ENCODE measurements around the gene TCEAL4. TPM values are rescaled to one million over a fixed set of nuclear protein-coding genes. Genes with fewer than 3 reads are reported as not detected.

TCEAL4 gene
- total RNA-seq, 6 donors from 2014 or later: 68.5 to 141 (median 90.8) TPM

DNA sequence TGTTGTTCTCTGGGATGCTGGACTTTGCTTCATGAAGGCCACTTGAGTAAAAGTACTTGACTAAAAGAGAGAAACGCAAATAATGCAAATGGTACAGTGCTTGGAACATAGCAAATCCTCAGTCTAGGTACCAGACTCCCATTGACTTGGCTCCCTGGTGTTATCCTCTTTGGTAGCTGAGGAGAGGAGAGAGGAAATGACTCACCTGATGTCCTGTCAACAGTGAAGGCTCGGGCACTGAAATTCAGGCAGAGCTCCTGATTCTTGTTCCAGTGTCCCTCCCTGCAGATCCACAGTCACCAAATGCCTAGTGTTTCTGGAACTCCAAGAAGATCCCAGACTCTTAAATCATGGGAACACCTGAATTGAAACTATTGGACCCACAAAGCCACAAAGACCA, 22.5 kb upstream of the TCEAL4 start:
- ATAC-seq (ENCODE audit: low FRiP score in 2 of 2) (no peak), DNase-seq (no peak)
- Histone ChIP-seq H3K9me3 (no peaks in the 10 kb centered on the region), H3K27me3 (no peaks in the 10 kb centered on the region), H3K4me3 (no peak overlapping the region), H3K27ac (no peak overlapping the region), H3K4me1 (no peaks in the 10 kb centered on the region), H3K36me3 (no peaks in the 10 kb centered on the region)
- 64% methylated on average over 2 of the region's 2 CpGs for WGBS, 2 donors
- TF ChIP-seq EP300 (IDR thresholded peaks at IDR 0.05): no peak
- no peak for TF ChIP-seq POLR2A (IDR thresholded peaks at IDR 0.05)
- TF ChIP-seq POLR2AphosphoS5 (IDR thresholded peaks at IDR 0.05): no peak
- TF ChIP-seq, protein P1, sequence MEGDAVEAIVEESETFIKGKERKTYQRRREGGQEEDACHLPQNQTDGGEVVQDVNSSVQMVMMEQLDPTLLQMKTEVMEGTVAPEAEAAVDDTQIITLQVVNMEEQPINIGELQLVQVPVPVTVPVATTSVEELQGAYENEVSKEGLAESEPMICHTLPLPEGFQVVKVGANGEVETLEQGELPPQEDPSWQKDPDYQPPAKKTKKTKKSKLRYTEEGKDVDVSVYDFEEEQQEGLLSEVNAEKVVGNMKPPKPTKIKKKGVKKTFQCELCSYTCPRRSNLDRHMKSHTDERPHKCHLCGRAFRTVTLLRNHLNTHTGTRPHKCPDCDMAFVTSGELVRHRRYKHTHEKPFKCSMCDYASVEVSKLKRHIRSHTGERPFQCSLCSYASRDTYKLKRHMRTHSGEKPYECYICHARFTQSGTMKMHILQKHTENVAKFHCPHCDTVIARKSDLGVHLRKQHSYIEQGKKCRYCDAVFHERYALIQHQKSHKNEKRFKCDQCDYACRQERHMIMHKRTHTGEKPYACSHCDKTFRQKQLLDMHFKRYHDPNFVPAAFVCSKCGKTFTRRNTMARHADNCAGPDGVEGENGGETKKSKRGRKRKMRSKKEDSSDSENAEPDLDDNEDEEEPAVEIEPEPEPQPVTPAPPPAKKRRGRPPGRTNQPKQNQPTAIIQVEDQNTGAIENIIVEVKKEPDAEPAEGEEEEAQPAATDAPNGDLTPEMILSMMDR (IDR thresholded peaks at IDR 0.05): no peak

DNA sequence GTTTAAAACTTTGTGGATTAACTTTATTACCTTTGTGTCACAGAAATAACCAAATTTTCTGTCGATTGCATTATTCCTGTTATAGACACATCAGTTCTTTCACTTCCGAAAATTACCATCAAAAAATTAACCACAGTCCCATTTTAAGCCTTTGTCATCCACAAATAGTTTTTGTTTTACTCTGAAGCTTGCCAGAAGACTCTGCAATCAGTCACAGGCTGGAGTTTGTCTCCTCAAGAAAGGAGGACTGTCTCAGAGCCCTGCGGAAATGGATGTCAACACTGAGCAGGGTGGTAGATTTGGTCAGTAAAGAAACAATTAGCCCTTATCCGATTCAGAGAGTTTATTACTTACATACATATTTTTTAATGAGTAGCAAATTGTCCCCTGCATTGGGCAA, 20.1 kb upstream of the TCEAL4 start:
- WGBS, 2 donors: 62 to 87% methylated on average over 2 to 4 of the region's 4 CpGs
- ATAC-seq (ENCODE audit: low FRiP score in 2 of 2): no peak
- no peaks in the 10 kb centered on the region for H3K27me3 ChIP-seq
- no peak for DNase-seq
- no peaks in the 10 kb centered on the region for H3K9me3 ChIP-seq
- no peaks in the 10 kb centered on the region for H3K36me3 ChIP-seq
- no peak overlapping the region for H3K27ac ChIP-seq
- H3K4me1 ChIP-seq: no peaks in the 10 kb centered on the region
- TF ChIP-seq POLR2AphosphoS5 (IDR thresholded peaks at IDR 0.05) (no peak), EP300 (IDR thresholded peaks at IDR 0.05) (no peak), POLR2A (IDR thresholded peaks at IDR 0.05) (no peak)
- TF ChIP-seq, protein P1 (IDR thresholded peaks at IDR 0.05): no peak
- H3K4me3 ChIP-seq: no peak overlapping the region

DNA sequence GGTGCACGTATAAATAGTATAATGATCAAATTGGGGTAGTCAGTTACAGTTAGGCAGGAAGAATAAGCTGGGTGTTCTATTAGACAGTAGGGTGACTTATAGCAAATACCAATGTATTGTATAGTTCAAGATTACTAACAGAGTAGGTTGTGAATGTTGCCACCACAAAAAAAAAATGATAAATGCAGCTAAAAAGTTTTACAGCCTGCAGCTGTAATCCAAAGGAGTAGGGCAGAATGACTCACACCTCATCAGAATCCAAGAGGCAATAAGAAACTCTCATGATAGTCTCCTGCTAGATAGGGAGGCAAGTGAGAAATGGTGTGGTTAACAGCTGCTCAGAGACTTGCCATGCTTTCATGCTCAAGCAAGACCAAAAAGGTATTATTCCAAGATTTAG, 19.6 kb upstream of the TCEAL4 start:
- TF ChIP-seq POLR2AphosphoS5 (IDR thresholded peaks at IDR 0.05): no peak
- TF ChIP-seq EP300 (IDR thresholded peaks at IDR 0.05): no peak
- no peak for TF ChIP-seq POLR2A (IDR thresholded peaks at IDR 0.05)
- ATAC-seq (ENCODE audit: low FRiP score in 2 of 2) (no peak), DNase-seq (no peak)
- no peaks in the 10 kb centered on the region for H3K36me3 ChIP-seq
- no peaks in the 10 kb centered on the region for H3K9me3 ChIP-seq
- H3K27ac ChIP-seq: no peak overlapping the region
- no peaks in the 10 kb centered on the region for H3K4me1 ChIP-seq
- 40 to 65% methylated on average over 1 of the region's 1 CpG for WGBS, 2 donors
- H3K4me3 ChIP-seq: no peak overlapping the region
- H3K27me3 ChIP-seq: no peaks in the 10 kb centered on the region

DNA sequence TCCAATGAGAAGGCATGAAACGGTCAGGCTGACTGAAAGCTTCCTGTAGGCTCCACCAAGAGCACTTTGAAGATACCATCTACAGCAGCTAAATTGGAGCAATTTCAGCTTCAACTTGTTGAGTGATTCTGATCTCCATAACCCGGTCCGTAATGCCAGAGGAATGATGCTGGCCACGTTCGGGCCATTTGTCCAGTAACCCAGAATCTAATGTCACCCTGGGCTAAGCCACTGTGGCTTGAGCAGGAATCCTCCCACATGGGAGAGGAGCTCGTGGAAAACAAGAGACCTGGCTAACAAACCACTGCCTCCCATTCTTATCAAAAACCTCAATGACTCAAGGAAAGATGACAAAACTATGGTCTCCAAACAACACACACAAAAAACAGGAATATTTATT, 14.2 kb upstream of the TCEAL4 start:
- 71 to 83% methylated on average over 1 to 6 of the region's 6 CpGs for WGBS, 2 donors
- Histone ChIP-seq H3K9me3 (no peaks in the 10 kb centered on the region), H3K36me3 (no peaks in the 10 kb centered on the region), H3K4me3 (no peak overlapping the region), H3K27me3 (no peaks in the 10 kb centered on the region), H3K4me1 (no peaks in the 10 kb centered on the region), H3K27ac (no peak overlapping the region)
- DNase-seq: no peak
- no peak for ATAC-seq (ENCODE audit: low FRiP score in 2 of 2)
- no peak for TF ChIP-seq POLR2A (IDR thresholded peaks at IDR 0.05)
- no peak for TF ChIP-seq POLR2AphosphoS5 (IDR thresholded peaks at IDR 0.05)
- TF ChIP-seq EP300 (IDR thresholded peaks at IDR 0.05): no peak
- TF ChIP-seq, protein P1 (IDR thresholded peaks at IDR 0.05): no peak

DNA sequence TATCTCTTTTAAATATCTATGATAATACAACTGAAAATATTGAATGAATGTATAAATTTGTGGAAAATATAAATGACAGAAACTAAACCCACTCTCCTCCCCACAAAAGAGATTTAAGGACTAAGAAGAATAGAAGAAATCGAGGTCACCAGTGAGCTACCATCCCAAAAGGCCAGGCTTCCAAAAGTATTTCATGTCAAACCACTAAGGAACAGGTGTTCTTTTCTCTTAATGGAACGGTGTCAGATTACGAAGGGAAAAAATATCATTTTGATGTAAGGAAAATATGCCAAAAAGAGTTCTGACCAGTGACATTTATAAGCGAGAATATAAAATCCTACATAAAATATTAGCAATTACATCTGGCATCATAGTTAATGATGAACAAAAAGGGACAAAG, 13.6 kb upstream of the TCEAL4 start:
- no peaks in the 10 kb centered on the region for H3K36me3 ChIP-seq
- H3K27ac ChIP-seq: no peak overlapping the region
- 81 to 88% methylated on average over 4 of the region's 4 CpGs for WGBS, 2 donors
- TF ChIP-seq POLR2A (IDR thresholded peaks at IDR 0.05) (no peak), POLR2AphosphoS5 (IDR thresholded peaks at IDR 0.05) (no peak), EP300 (IDR thresholded peaks at IDR 0.05) (no peak)
- H3K4me1 ChIP-seq: no peaks in the 10 kb centered on the region
- no peaks in the 10 kb centered on the region for H3K9me3 ChIP-seq
- ATAC-seq (ENCODE audit: low FRiP score in 2 of 2) (no peak), DNase-seq (no peak)
- H3K27me3 ChIP-seq: no peaks in the 10 kb centered on the region
- H3K4me3 ChIP-seq: no peak overlapping the region

DNA sequence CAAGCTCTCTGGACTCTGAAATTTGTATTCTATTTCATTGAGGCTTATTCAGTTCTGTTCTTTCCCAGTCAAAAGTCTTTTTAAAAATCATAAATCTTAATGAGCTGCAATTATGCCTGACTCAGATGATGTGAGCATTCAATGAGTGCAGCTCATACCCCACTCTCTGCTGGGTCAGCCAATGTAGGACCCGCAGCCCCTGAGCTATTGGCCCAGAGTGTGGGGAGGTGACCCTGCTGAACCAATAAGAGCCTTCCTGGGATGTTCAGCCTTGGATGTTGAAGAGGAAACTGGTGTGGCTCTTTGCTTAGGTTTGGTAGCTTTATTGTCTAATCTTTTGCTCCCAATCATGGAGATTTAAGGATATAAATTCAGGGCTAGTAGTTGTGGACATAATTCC, 12.1 kb upstream of the TCEAL4 start:
- no peaks in the 10 kb centered on the region for H3K36me3 ChIP-seq
- H3K27ac ChIP-seq: no peak overlapping the region
- no peak for DNase-seq
- TF ChIP-seq POLR2A (IDR thresholded peaks at IDR 0.05): no peak
- TF ChIP-seq POLR2AphosphoS5 (IDR thresholded peaks at IDR 0.05): no peak
- TF ChIP-seq EP300 (IDR thresholded peaks at IDR 0.05): no peak
- TF ChIP-seq, protein P1 (IDR thresholded peaks at IDR 0.05): no peak
- H3K4me3 ChIP-seq: no peak overlapping the region
- ATAC-seq (ENCODE audit: low FRiP score in 2 of 2): no peak
- H3K4me1 ChIP-seq: no peaks in the 10 kb centered on the region
- 64% methylated on average over 1 of the region's 1 CpG; no CpG with 5 or more reads in 1 of the 2 donors for WGBS, 2 donors
- no peaks in the 10 kb centered on the region for H3K27me3 ChIP-seq
- no peaks in the 10 kb centered on the region for H3K9me3 ChIP-seq

Data from upper lobe of left lung (tissue), 6 donors.